BE2C (cell line): ENCODE measurements around the gene LRRFIP1.
"Not testable (repeated sequence)": the region's sequence is repeated elsewhere in the genome, so short reads cannot be mapped to it uniquely, and the experiment has no call there.

ENCODE experiments used
- DNase-seq: peaks from one replicate; pipeline ENCODE4 v3.0.0-alpha.2; 2020
- H3K27me3 ChIP-seq: fragments of 250-450 bp; sonication (Bioruptor Pico); 2 replicates; pipeline ENCODE4 v1.5.1; 2020; ENCODE audit warnings: mild to moderate bottlenecking
- H3K36me3 ChIP-seq: fragments of 250-450 bp; sonication (Bioruptor Pico); 2 replicates; pipeline ENCODE4 v1.5.1; 2020; ENCODE audit warnings: mild to moderate bottlenecking
- H3K4me1 ChIP-seq: fragments of 250-450 bp; sonication (Bioruptor Pico); 2 replicates; pipeline ENCODE4 v1.5.1; 2020
- H3K4me3 ChIP-seq: 2 replicates; pipeline ENCODE4 v1.5.1; 2011; ENCODE audit warnings: low read depth, low read length
- H3K9me3 ChIP-seq: fragments of 250-450 bp; sonication (Bioruptor Pico); 2 replicates; pipeline ENCODE4 v1.5.1; 2020
- TF ChIP-seq, protein P1 (sequence below): IDR thresholded peaks from 2 replicates; pipeline ENCODE4 v1.5.1; 2012; ENCODE audit warnings: mild to moderate bottlenecking, low read depth, low read length

LRRFIP1 gene

DNA sequence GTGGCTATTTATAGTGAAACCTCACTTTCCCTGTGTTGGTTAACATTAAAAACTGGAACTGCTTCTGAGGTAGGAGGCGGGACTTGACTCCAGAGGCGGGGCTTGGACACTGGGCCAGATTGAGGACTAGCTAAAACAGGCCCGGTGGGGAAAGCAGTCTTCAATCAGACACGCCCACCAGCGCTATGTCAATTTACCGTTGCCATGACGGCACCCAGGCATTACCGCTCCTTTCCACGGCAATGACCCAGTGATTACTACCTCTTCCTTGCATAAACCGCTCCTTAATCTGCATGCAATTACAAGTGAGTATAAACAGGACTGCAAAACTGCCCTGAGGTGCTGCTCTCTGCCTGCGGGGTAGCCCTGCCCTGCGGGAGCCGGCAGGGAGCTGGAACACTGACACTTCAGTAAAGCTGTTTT, 35.3 kb downstream of the LRRFIP1 start:
- H3K36me3 ChIP-seq = no peaks in the 10 kb centered on the region
- peak; percentile 91 for DNase-seq
- peak overlapping the region; percentile 4; the same call in 1 of the 2 replicates for H3K4me3 ChIP-seq
- no peaks in the 10 kb centered on the region for H3K27me3 ChIP-seq
- no peaks in the 10 kb centered on the region for H3K9me3 ChIP-seq
- TF ChIP-seq, protein P1, sequence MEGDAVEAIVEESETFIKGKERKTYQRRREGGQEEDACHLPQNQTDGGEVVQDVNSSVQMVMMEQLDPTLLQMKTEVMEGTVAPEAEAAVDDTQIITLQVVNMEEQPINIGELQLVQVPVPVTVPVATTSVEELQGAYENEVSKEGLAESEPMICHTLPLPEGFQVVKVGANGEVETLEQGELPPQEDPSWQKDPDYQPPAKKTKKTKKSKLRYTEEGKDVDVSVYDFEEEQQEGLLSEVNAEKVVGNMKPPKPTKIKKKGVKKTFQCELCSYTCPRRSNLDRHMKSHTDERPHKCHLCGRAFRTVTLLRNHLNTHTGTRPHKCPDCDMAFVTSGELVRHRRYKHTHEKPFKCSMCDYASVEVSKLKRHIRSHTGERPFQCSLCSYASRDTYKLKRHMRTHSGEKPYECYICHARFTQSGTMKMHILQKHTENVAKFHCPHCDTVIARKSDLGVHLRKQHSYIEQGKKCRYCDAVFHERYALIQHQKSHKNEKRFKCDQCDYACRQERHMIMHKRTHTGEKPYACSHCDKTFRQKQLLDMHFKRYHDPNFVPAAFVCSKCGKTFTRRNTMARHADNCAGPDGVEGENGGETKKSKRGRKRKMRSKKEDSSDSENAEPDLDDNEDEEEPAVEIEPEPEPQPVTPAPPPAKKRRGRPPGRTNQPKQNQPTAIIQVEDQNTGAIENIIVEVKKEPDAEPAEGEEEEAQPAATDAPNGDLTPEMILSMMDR = no peak
- H3K4me1 ChIP-seq = peaks cover 23% of the 10 kb centered on the region

DNA sequence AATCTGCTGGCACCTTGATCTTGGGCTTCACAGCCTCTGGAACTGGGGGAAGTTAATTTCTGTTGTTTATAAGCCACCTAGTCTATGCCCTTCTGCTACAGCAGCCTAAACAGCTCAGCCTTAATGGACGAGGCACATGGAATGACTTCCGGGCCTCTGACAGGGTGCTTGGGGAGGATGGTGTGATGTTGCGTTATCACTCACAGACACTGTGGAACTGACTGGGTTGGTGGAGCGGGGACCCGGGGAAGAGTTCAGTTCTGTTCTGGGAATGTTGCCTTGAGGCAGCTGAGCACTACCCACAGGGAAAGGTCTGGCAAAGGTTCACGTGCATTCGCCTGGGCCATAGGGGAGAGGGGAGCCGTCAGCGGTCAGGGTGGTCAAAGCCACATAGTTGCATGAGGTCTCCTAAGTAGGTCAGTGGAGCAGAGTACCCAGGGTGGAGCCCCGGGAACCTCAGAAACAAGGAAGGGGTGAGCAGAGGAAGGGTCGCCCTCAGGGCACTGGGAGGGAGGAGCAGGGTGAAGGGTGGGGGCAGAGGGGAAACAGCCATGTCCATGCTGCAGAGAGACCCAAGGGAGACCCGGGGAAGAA, 36.2 kb downstream of the LRRFIP1 start:
- peaks cover 23% of the 10 kb centered on the region for H3K4me1 ChIP-seq

DNA sequence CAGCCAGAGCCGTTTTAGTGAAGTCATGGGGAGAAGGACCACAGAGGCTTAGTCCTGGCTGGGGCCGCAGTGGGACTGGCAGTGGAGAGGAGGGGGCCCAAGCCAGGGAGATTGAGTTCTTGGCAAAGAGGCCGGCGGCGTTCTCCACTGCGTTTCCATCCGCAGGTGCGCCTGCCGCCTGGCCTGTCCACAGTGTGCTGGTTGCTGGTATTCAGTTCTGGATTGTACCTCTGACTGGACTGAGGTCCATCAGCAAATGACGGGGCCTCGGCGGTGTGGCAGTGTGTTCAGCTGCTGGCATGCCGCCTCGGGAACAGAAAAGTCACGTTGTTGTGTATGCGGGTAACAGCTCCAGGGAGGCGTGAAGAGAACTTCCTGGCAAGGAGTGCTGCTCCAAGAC, 36.8 kb downstream of the LRRFIP1 start:
- Histone ChIP-seq H3K27me3 (no peaks in the 10 kb centered on the region), H3K4me1 (peaks cover 26% of the 10 kb centered on the region)

More for the DNA sequence above, 36.2 kb downstream of the LRRFIP1 start:
- H3K9me3 ChIP-seq = no peaks in the 10 kb centered on the region
- DNase-seq = no peak
- H3K4me3 ChIP-seq = no peak overlapping the region
- TF ChIP-seq, protein P1 = no peak
- no peaks in the 10 kb centered on the region for H3K27me3 ChIP-seq
- no peaks in the 10 kb centered on the region for H3K36me3 ChIP-seq

DNA sequence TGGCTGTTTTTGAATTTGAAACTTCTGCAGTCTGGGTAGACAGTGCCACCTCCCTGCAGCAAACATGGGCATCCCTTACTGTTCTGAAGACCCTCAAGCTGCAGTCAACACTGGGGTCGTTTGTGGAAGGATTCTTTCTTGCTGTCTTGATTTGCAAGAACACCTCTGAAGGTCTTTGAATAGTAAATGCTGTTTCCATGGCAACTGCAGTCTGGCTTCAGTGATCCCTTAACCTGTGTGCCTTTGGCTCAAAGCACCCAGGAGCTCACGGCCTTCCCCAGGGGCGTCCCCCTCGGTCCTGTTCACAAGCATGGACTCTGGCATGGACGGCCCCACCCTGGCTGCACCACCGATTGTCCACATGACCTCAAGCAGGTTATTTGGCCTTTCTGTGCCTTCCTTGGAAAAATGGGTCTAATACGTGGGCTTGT, 38.3 kb downstream of the LRRFIP1 start:
- H3K4me1 ChIP-seq = peaks cover 33% of the 10 kb centered on the region
- no peak for DNase-seq

More for the DNA sequence above, 36.8 kb downstream of the LRRFIP1 start:
- H3K4me3 ChIP-seq = no peak overlapping the region
- TF ChIP-seq, protein P1 = no peak
- H3K9me3 ChIP-seq = no peaks in the 10 kb centered on the region
- no peak for DNase-seq
- no peaks in the 10 kb centered on the region for H3K36me3 ChIP-seq

DNA sequence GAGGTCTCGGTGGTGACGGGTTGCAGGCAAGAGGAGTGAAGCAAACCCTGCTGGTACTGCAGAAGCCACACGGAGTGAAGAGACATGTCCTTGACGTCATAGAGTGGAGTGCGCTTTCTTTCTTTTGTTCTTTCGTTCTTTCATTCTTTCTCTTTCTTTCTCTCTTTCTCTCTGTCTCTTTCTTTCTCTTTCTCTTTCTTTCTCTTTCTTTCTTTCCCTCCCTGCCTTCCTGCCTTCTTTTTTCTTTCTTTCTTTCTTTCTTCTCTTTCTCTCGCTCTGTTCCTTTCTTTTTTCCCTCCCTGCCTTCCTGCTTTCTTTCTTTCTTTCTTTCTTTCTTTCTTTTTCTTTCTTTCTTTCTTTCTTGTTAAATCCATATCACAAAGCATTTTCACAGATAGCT, 39.2 kb downstream of the LRRFIP1 start:
- DNase-seq = no peak
- no peaks in the 10 kb centered on the region for H3K9me3 ChIP-seq
- H3K36me3 ChIP-seq = no peaks in the 10 kb centered on the region
- H3K4me1 ChIP-seq = peaks cover 33% of the 10 kb centered on the region
- H3K27me3 ChIP-seq = no peaks in the 10 kb centered on the region
- TF ChIP-seq, protein P1 = no peak
- no peak overlapping the region for H3K4me3 ChIP-seq

More for the DNA sequence above, 38.3 kb downstream of the LRRFIP1 start:
- Histone ChIP-seq H3K4me3 (no peak overlapping the region), H3K9me3 (no peaks in the 10 kb centered on the region), H3K36me3 (no peaks in the 10 kb centered on the region), H3K27me3 (no peaks in the 10 kb centered on the region)
- TF ChIP-seq, protein P1 = no peak

DNA sequence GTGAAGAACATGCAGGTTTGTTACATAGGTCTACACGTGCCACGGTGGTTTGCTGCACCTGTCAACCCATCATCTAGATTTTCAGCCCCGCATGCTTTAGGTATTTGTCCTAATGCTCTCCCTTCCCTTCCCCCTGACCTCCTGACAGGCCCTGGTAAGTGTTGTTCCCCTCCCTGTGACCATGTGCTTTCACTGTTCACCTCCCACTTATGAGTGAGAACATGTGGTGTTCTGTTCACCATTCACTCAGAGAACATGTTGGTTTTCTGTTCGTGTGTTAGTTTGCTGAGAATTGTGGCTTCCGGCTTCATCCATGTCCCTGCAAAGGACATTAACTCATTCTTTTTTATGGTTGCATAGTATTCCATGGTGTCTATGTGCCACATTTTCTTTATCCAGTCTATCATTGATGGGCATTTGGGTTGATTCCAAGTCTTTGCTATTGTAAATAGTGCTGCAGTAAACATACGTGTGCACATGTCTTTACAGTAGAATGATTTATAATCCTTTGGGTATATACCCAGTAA, 39.7 kb downstream of the LRRFIP1 start:
- H3K36me3 ChIP-seq, DNase-seq, H3K27me3 ChIP-seq, H3K9me3 ChIP-seq, H3K4me3 ChIP-seq: not testable (repeated sequence)
- H3K4me1 ChIP-seq = peaks cover 32% of the 10 kb centered on the region
